HepG2 (cell line): ENCODE data around the gene EYA2. TPM values are rescaled to one million over a fixed set of nuclear protein-coding genes. Genes with fewer than 3 reads are reported as not detected.

ENCODE experiments used
- ATAC-seq: fragments of 200-7000 bp; cut with Tn5 transposase; 3 replicates; pipeline ENCODE4 v1.9.1; 2020; ENCODE audit warnings: mild to moderate bottlenecking, moderate library complexity
- BruUV-seq: library from RNA; stranded (reverse); fragments of 400-500 nt; replicated peaks from 2 replicates; lab custom pipeline; 2021; lab: Mats Ljungman, UMichigan
- CTCF ChIA-PET: fragments of 300-600 bp; formaldehyde crosslinking; extraction: SDS; loops from one replicate; lab custom pipeline; 2021; ENCODE audit warnings: low total read pairs, inconsistent platforms, low intra/inter-chr PET ratio; lab: Yijun Ruan, JAX
- POLR2A ChIA-PET: fragments of 350-600 bp; sonication (Branson Sonifier 250); formaldehyde crosslinking; loops from one replicate; lab custom pipeline; 2020; ENCODE audit warnings: antibody characterized with exemption, inconsistent platforms; lab: Yijun Ruan, JAX
- DNase-seq: peaks from one replicate; pipeline ENCODE4 v3.0.0-alpha.2; 2015; ENCODE audit warnings: low spot score
- FAIRE-seq: peaks from 3 replicates; lab custom pipeline; 2011; peaks lifted over from hg19 to GRCh38; lab: Jason Lieb, UNC
- H2AFZ ChIP-seq: one replicate; pipeline ENCODE4 v1.6.1; 2011; ENCODE audit warnings: low read length, inconsistent platforms
- H3K27ac ChIP-seq: fragments of 300-600 bp; 3 replicates; pipeline ENCODE4 v1.8.0; 2011; ENCODE audit warnings: mixed run types, mild to moderate bottlenecking, mixed read lengths, low read length, inconsistent platforms; ENCODE audit not compliant: insufficient read depth; ENCODE audit errors: extremely low read length
- H3K27me3 ChIP-seq, 2 experiments: fragments of 200-600 bp in 1 of 2; 2 replicates in 1 of 2; 3 replicates in 1 of 2; pipeline versions ENCODE4 v1.6.0 to v1.8.0; 2011; ENCODE audit warnings: low read length in 2 of 2, mild to moderate bottlenecking in 2 of 2, moderate library complexity in 2 of 2, inconsistent platforms in 1 of 2; ENCODE audit not compliant: insufficient read depth in 2 of 2, control insufficient read depth in 1 of 2
- H3K36me3 ChIP-seq, 2 experiments: fragments of 200-600 bp in 1 of 2; replicated peaks in 1 of 2; 2 replicates in 1 of 2; 3 replicates in 1 of 2; pipeline versions ENCODE4 v1.5.1 to v1.8.0; 2011; ENCODE audit warnings: low read length in 2 of 2, inconsistent platforms in 1 of 2; ENCODE audit not compliant: insufficient read depth in 2 of 2, control insufficient read depth in 1 of 2
- H3K4me1 ChIP-seq: 2 replicates; pipeline ENCODE4 v1.5.1; 2012; ENCODE audit warnings: low read length, inconsistent platforms; ENCODE audit not compliant: insufficient read depth
- H3K4me2 ChIP-seq: 2 replicates; pipeline ENCODE4 v1.6.0; 2011; ENCODE audit warnings: low read depth, low read length, inconsistent platforms
- H3K4me3 ChIP-seq, 3 experiments: fragments of 200-600 bp in 1 of 3; sonication (generic), shearing (Covaris generic) in 1 of 3; replicated peaks in 1 of 3; 2 replicates each; pipeline ENCODE4 v1.5.1; 2011 to 2016; ENCODE audit warnings: low read length in 3 of 3, inconsistent platforms in 2 of 3, low read depth in 2 of 3, mild to moderate bottlenecking in 2 of 3, control low read depth in 1 of 3, mixed read lengths in 1 of 3; ENCODE audit not compliant: insufficient read depth in 1 of 3
- H3K79me2 ChIP-seq: one replicate; pipeline ENCODE4 v1.6.1; 2011; ENCODE audit warnings: low read length, inconsistent platforms; ENCODE audit not compliant: insufficient read depth
- H3K9ac ChIP-seq: 2 replicates; pipeline ENCODE4 v1.6.0; 2011; ENCODE audit warnings: mild to moderate bottlenecking, low read depth, low read length, inconsistent platforms; ENCODE audit not compliant: insufficient read depth
- H3K9me3 ChIP-seq: 2 replicates; pipeline ENCODE4 v1.5.1; 2012; ENCODE audit warnings: mild to moderate bottlenecking, low read length
- H4K20me1 ChIP-seq: 2 replicates; pipeline ENCODE4 v1.6.0; 2011; ENCODE audit warnings: inconsistent platforms, mild to moderate bottlenecking, low read length, moderate library complexity; ENCODE audit not compliant: insufficient read depth
- HNRNPLL ChIP-seq: fragments of 200-400 bp; formaldehyde crosslinking; IDR thresholded peaks from 2 replicates; pipeline ENCODE4 v1.6.1; 2017; ENCODE audit warnings: mild to moderate bottlenecking, low read depth, low read length; ENCODE audit not compliant: poor library complexity, severe bottlenecking
- IKZF5 ChIP-seq: IDR thresholded peaks from 2 replicates; pipeline ENCODE4 v1.6.1; 2018; ENCODE audit warnings: missing genetic modification reagents, mild to moderate bottlenecking, missing compliant biosample characterization
- MAX ChIP-seq: IDR thresholded peaks from 2 replicates; pipeline ENCODE4 v1.6.1; 2012; ENCODE audit warnings: inconsistent platforms
- NFYC ChIP-seq: IDR thresholded peaks from 2 replicates; pipeline ENCODE4 v1.6.1; 2016; ENCODE audit warnings: missing genetic modification reagents, missing compliant biosample characterization
- RAD51 ChIP-seq: fragments of 450-650 bp; IDR thresholded peaks from 2 replicates; pipeline ENCODE4 v1.6.1; 2016; ENCODE audit warnings: borderline replicate concordance
- SMYD3 ChIP-seq: sonication (generic); formaldehyde crosslinking; IDR thresholded peaks from 2 replicates; pipeline ENCODE4 v1.8.1; 2023; ENCODE audit warnings: mild to moderate bottlenecking, missing genetic modification reagents
- ZBTB20 ChIP-seq: sonication (generic); formaldehyde crosslinking; IDR thresholded peaks from 2 replicates; pipeline ENCODE4 v1.8.1; 2023; ENCODE audit warnings: missing genetic modification reagents, low read depth, mild to moderate bottlenecking, borderline replicate concordance
- ZNF530 ChIP-seq: sonication (generic); formaldehyde crosslinking; IDR thresholded peaks from 2 replicates; pipeline ENCODE4 v1.5.0; 2020; ENCODE audit warnings: low read depth, mild to moderate bottlenecking, missing genetic modification reagents
- ZNF552 ChIP-seq: sonication (generic); formaldehyde crosslinking; IDR thresholded peaks from 2 replicates; pipeline ENCODE4 v1.9.0; 2022; ENCODE audit warnings: missing genetic modification reagents, mild to moderate bottlenecking, borderline replicate concordance
- ZNF580 ChIP-seq: IDR thresholded peaks from 2 replicates; pipeline ENCODE4 v1.6.1; 2016; ENCODE audit warnings: low read depth, borderline replicate concordance
- ZNF800 ChIP-seq: sonication (generic); formaldehyde crosslinking; IDR thresholded peaks from 2 replicates; pipeline ENCODE4 v1.4.0; 2020; ENCODE audit warnings: missing genetic modification reagents
- WGBS: methylation state at CpG from one replicate; pipeline ENCODE4 v1.1.6; 2017; ENCODE audit warnings: low lambda C conversion rate; 5-methylcytosine and 5-hydroxymethylcytosine counted together
- in situ Hi-C: cut with HindIII; loops from 2 replicates; pipeline ENCODE4 v1.10.0; 2017; ENCODE audit warnings: low pct_unique_long_range_greater_than_20kb; ENCODE audit not compliant: extremely low pct_ligation_motif_present
- intact Hi-C: fragments of 100-400 bp; cut with micrococcal nuclease; formaldehyde crosslinking; loops from one replicate; pipeline ENCODE4 v1.10.0; 2022; ENCODE audit not compliant: unreplicated experiment
- polyA plus RNA-seq, 8 experiments: library from polyadenylated mRNA; depleted of rRNA in 3 of 8; stranded (reverse) in 7 of 8; unstranded in 1 of 8; fragments of >200 nt; fragmentation: Illumina TruSeq in 4 of 8; extraction: Trizol in 4 of 8; gene quantifications; 2 replicates each; pipeline versions ENCODE4 v1.2.1 to v1.2.3, GENCODE V29; 2011 to 2016; ENCODE audit warnings: low read depth in 4 of 8, missing spikeins in 1 of 8, mixed read lengths in 1 of 8; ENCODE audit not compliant: insufficient read depth in 1 of 8
- total RNA-seq, 5 experiments: library from RNA; depleted of rRNA; stranded (reverse); fragments of >200 nt; fragmentation: Illumina TruSeq; extraction: Trizol; gene quantifications; 2 replicates each; pipeline ENCODE4 v1.2.3, GENCODE V29; 2016; ENCODE audit warnings: low read depth in 1 of 5

The EYA2 gene
- total and polyA plus RNA-seq, 2 of the 13 experiments (the other 11 are each of a cell fraction or from before 2014, with no cell fraction given), result not detected

- POLR2A ChIA-PET, result no interaction called here
- no peak for ATAC-seq
- Histone ChIP-seq H3K9me3 (peaks cover 24% of the 10 kb centered on the region), H3K9ac (no peak overlapping the region), H3K4me2 (no peak overlapping the region), H4K20me1 (no peaks in the 10 kb centered on the region), H3K36me3 (no peaks in the 10 kb centered on the region), H3K4me3 (no peak overlapping the region), H3K79me2 (no peaks in the 10 kb centered on the region), H3K27me3 (peaks cover 0 to 22% of the 10 kb centered on the region in 2 experiments; a peak in 1 of 5 replicates), H3K27ac (no peak overlapping the region), H3K4me1 (no peaks in the 10 kb centered on the region), H2AFZ (no peak overlapping the region)
- 19% methylated on average over 10 of the region's 10 CpGs for WGBS
- intact Hi-C loops (no loop called here), in situ Hi-C loops (no loop called here)
- CTCF ChIA-PET, result no interaction called here
- no TSS peak for BruUV-seq
- no peak for DNase-seq
- no peak for FAIRE-seq
- TF ChIP-seq ZNF800 (CRISPR knock-in tag), result no peak
- no peak for TF ChIP-seq HNRNPLL
- TF ChIP-seq ZNF552 (CRISPR knock-in tag), result no peak
- TF ChIP-seq ZNF530, result no peak
- TF ChIP-seq RAD51, result no peak
- TF ChIP-seq SMYD3 (CRISPR knock-in tag), result no peak
- TF ChIP-seq IKZF5, result no peak
- TF ChIP-seq NFYC (CRISPR knock-in tag), result no peak
- TF ChIP-seq ZBTB20 (CRISPR knock-in tag), result no peak
- no peak for TF ChIP-seq ZNF580
- no peak for TF ChIP-seq MAX
Measured at GRCh38 chr20:47071646-47072185, 177.1 kb downstream of the EYA2 start.
